Measurements from ENCODE around the gene FAM107B.

FAM107B gene

DNA sequence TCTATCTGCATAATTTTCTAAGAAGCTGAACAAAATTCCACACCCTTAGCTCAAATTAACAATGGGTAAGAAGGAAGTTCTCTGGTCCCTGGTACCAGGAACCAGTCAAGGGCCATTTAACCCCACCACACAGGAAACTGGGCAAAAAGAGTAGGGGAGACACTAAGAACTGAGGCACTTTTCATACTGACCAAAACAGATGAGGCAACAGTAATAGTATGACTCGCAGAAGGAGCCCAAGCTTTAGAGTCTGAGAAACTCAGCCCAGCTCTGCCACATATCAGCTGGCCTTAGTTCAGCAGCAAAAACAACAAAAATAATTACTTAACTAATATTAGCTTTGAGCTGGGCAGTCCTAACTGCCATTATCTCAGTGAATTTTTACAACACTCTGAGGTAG, 221.2 kb downstream of the FAM107B start:
- DNase-seq = no peak

GRCh38 chr10:14552015-14552414, 222.7 kb downstream of the FAM107B start:
- DNase-seq = no peak

- DNase-seq = no peak
Measured at GRCh38 chr10:14550471-14550981, 224.2 kb downstream of the FAM107B start.

DNA sequence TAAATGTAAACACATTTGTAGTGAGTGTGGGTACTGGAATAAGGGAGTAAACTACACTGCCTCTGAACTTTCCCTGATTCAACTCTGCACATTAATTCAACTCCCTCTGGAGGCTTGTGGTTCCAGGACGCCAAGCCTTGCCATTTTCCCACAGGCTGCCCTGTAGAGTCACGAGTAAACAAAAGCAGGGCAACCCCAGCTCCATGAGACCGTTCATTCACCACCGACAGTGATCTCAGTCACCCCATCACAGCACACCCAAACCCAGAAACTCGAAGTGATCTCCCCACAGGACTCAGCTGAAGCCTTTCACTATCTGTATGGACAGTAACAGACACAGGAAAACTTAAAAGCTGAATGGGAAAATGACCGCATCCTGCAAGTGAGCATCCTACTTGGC, 225.2 kb downstream of the FAM107B start:
- no peak for DNase-seq

DNA sequence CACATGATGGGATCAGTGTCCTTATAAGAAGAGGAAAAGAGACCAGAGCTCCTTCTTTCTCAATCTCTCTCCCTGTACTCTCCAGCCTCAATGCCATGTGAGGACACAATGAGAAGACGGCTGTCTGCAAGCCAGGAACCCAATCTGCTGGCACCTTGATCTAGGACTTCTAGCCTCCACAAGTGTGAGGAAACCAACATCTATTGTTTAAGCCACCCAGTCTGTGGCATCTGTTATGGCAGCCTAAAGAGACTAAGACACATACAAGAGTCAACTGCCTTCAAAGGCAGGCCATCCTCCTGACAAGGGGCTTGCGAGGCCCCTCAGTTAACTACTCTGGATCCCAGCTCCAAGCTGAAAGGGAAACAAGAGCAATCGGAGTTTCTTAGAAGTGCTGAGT, 225.7 kb downstream of the FAM107B start:
- no peak for DNase-seq

GRCh38 chr10:14548474-14548873, 226.2 kb downstream of the FAM107B start:
- DNase-seq = no peak

DNA sequence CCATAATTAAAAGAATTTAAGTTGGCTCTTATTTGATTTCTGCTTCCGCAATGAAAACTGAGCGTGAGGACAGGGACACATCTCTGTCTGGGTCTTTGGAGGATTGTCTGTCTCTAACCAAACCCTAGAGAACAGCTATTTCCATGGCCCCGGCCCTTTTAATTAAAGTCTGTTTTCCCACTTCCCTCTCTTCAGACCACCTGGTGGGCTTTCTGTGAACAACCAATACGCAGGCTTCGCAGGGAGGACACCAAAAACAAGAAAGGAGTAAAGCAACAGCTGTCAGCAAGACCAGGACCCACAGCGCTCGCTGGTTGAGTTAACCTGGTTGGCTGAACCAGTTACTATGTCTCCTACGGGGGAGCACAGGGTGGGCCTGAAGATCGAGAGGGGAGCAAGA, 226.9 kb downstream of the FAM107B start:
- no peak for DNase-seq

GRCh38 chr10:14545827-14546226, 228.9 kb downstream of the FAM107B start:
- no peak for DNase-seq

DNA sequence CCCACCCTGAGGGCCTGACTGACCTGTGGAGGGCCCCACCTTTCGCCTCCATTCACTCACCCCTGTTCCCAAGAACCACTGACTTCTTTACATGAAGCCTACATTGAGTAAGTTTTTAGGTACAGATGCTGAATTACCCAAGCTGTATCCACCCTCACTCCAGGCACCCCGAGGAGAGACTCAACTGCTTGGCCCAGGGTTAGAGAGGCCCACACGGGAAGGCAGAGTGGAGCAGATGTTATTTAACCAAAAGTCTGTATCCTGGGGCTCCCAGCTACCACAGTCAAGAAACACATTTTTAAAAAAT, 230.8 kb downstream of the FAM107B start:
- no peak for DNase-seq

- DNase-seq = peak; percentile 48
Measured at GRCh38 chr10:14543046-14543903, 231.4 kb downstream of the FAM107B start.

GRCh38 chr10:14541379-14541778, 233.3 kb downstream of the FAM107B start:
- DNase-seq = no peak

- no peak for DNase-seq
Measured at GRCh38 chr10:14540611-14541010, 234.1 kb downstream of the FAM107B start.

- DNase-seq = no peak
Measured at GRCh38 chr10:14540062-14540461, 234.6 kb downstream of the FAM107B start.

DNA sequence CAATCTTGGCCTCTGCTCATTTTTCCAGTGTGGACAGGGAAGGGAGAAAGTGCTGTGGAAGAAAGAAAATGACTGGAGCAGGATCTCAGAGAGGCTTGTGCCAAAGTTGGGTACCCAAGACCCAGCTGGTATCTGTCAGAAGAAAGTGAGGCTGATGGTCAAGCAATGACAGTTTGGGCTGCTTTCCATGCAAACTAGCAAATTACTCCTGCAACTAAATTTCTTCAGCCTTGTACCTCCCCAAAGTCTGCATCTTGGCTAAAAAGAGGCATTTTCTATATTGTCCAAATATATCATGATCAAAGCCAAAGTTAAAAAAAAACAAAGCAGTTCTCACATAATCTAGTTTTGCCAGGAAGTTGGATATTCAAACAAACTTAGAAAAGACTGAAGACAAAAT, 235.5 kb downstream of the FAM107B start:
- DNase-seq = no peak

DNA sequence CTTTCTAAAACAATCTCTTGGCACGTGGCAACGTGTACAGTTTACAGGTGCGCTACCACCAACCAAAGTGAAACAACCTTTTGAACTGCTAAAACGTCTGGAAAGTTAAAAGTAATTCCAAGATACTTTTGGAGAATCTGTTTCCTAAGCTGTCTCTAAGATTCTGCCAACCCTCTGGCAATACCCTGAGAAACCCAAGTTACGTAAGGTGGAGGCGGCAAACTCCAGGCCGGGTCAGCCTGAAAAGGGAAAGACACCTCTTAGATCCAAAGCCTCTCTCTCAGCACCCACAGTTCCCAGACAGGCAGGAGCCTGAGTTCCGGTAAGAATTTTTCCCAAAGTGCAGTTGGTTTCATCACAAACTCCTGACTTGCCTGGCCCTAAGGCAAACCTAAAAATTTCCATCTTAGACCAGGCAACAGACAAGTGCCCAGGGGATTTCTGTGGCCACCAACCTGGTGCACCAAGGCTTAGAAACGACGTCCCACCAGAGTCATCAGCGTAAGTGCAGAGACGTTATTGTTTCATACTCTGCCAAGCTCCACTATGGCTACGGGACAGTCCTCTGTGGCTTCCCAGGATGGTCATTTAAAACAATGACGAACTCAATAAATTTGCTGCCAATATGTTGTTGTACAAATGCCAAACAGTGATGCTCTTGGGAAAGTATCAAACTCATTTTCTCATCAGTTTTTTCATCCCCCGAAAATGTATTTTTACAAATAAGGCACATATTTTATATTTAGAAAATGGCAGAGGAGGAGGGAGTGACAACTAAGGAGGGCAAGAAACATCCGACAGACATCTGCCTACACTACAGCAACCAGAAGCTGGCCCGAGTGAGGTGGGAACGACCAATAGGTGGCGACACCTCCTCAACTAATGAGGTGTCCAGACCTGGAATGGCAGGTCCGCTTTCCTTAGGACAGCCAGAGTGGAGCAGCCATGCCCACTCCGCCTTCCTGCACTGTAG, 238.2 kb downstream of the FAM107B start:
- peak; percentile 59 for DNase-seq

GRCh38 chr10:14535457-14536130, 239.1 kb downstream of the FAM107B start:
- DNase-seq = no peak

DNA sequence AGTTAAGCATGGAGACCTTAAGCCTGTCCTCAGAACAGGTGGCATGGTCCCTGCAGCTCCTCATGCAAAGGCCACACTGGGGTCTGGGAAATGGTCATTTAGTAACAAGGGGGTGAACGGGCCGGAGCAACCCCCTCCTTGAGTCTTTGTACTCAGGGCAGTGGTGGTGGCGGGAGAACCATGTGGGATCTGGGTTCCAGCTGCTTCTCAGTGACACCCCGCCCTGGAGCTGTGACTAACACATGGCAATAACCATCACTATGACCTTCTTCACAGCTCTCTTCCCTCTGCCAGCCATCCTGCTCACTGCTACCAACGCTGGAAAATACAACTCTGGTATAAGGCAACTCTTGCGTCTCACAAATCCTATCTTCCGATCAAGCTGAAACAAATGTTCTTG, 240.5 kb downstream of the FAM107B start:
- no peak for DNase-seq

DNA sequence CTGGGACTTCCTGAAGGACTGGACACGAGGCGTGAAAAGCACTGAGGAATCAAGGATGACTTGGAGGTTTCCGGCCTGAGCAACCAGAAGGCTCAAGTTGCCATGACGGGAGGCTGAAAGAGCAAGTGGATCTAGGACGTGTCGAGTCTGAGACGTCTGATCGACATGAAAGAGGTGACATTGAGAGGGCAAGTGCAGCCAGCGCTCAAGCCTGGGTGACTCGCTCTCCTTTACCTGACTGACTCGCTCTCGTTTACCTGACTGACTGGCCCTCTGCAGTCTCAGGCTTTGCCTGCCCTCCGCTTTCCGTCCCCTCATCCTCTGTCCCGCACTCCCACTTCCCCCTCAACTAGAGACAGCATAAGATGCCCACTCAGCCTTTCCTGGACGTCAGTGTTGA, 241.4 kb downstream of the FAM107B start:
- no peak for DNase-seq

DNA sequence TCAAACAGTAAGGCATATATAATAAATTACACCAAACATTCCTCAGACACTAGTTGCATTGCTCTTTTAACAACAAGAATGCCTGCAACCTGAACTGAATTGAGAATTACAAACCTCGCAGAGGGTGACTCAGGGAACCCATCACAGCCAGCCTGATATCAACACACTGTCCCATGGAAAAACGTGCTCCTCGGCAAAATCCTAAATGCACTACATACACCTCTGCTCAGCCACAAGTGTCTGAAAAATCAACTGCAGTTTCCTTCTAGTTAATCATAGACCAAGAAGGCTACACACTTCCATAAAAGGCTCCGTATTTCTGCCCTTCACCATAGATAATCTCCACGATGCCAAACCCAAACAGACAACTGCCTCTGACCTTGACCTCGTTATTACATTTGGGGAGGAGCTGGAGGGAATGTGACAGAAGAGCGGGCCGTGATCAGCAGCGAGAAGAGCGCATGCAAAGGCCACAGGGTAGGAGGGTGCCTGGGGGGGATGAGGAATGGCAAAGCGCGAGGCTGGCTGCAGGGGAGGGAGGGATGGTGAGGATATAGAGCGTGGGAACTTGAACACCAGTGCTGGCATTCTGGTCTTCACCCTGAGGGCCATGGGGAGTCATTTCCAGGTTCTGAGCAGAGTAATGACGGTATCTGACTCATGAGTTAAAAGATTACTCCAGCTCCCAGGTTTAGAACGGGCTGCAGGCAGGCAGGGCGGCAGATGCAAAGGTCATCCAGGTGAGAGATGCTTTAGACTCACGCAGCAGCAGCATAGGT, 242.0 kb downstream of the FAM107B start:
- DNase-seq = no peak

DNA sequence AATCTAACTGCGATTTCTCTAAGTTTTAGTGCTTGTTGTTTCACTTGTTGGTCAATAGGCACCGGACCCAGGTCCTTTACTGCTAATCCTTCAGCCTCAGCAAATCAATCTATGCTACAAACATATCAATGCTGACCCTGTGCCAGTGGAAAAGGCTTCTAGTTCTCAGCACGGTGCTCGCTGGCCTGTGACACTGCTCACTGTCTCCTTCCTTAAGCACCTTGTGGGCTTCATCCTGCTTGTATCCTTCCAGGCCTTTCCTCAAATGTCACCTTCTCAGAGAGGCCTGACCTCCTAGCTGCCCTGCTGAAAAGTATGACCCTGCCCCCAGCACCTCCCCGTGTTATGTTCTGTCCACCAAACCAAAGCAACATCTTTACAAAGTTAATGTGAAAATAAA, 242.7 kb downstream of the FAM107B start:
- no peak for DNase-seq

DNA sequence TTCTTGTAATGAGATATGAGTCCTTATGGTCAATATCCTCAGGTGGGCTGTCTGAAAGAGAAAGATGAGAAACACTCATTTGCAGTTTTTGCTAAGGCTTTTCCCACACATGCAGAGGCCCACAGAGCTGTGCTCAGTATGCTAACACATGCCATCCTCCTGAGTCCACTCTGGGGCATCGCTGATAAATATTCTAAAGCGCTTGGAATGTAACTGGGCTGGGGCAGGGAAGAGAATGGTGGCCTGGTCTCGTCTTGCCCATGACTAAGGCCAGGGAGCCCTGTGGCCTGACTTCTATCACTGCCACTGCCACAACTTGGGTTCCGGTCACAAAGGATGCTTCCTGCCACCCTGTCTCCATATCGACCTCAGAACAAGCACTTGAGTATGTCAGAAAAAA, 244.2 kb downstream of the FAM107B start:
- no peak for DNase-seq

- no peak for DNase-seq
Measured at GRCh38 chr10:14529351-14529750, 245.3 kb downstream of the FAM107B start.

Data from CD4-positive, alpha-beta T cell treated with Interleukin-6 for 4 hours (primary cell).